GM12878 (cell line): ENCODE results near the gene PHPT1. TPM values are rescaled to one million over a fixed set of nuclear protein-coding genes. Genes with fewer than 3 reads are reported as not detected.

ENCODE experiments used
- ATAC-seq: fragments of 200-7000 bp; cut with Tn5 transposase; 3 replicates; pipeline ENCODE4 v1.9.1; 2020; ENCODE audit warnings: mild to moderate bottlenecking, moderate library complexity
- BruUV-seq: library from RNA; stranded (reverse); fragments of 400-500 nt; replicated peaks from 2 replicates; lab custom pipeline; 2021; lab: Mats Ljungman, UMichigan
- CTCF ChIA-PET: fragments of 300-600 bp; sonication (Branson Sonifier 250); formaldehyde crosslinking; extraction: SDS; loops from one replicate; lab custom pipeline; 2021; ENCODE audit warnings: inconsistent platforms; lab: Yijun Ruan, JAX
- POLR2A ChIA-PET: fragments of 350-600 bp; formaldehyde crosslinking; extraction: SDS; loops from one replicate; lab custom pipeline; 2021; ENCODE audit warnings: inconsistent platforms; lab: Charles Lee
- RAD21 ChIA-PET: fragments of 300-600 bp; sonication (Branson Sonifier 250); formaldehyde crosslinking; loops from one replicate; lab custom pipeline; 2023; ENCODE audit warnings: antibody characterized with exemption; ENCODE audit not compliant: unreplicated experiment; lab: Charles Lee
- SMC1A ChIA-PET: fragments of 300-600 bp; sonication (Branson Sonifier 250); formaldehyde crosslinking; loops from one replicate; lab custom pipeline; 2023; ENCODE audit not compliant: unreplicated experiment, uncharacterized antibody; lab: Charles Lee
- DNase-seq: peaks from one replicate; pipeline ENCODE4 v3.0.0-alpha.2; 2011; ENCODE audit warnings: low read depth, low spot score
- FAIRE-seq: peaks from 3 replicates; lab custom pipeline; 2011; peaks lifted over from hg19 to GRCh38; lab: Jason Lieb, UNC
- H2AFZ ChIP-seq: 2 replicates; pipeline ENCODE4 v1.6.0; 2011; ENCODE audit warnings: low read depth, low read length, control low read depth; ENCODE audit not compliant: control insufficient read depth
- H3K27ac ChIP-seq: 2 replicates; pipeline ENCODE4 v1.5.1; 2011; ENCODE audit warnings: control low read depth; ENCODE audit not compliant: control insufficient read depth, insufficient read depth
- H3K27me3 ChIP-seq, 2 experiments: replicated peaks in 1 of 2; 2 replicates each; pipeline versions ENCODE4 v1.6.0 to v1.6.1; 2011; ENCODE audit warnings: low read length in 1 of 2; ENCODE audit not compliant: control insufficient read depth in 2 of 2, insufficient read depth in 2 of 2
- H3K36me3 ChIP-seq, 2 experiments: 2 replicates each; pipeline ENCODE4 v1.5.1; 2011; ENCODE audit warnings: low read length in 1 of 2; ENCODE audit not compliant: control insufficient read depth in 2 of 2, insufficient read depth in 2 of 2
- H3K4me1 ChIP-seq: 2 replicates; pipeline ENCODE4 v1.6.1; 2011; ENCODE audit warnings: mild to moderate bottlenecking, low read length, moderate library complexity, mixed read lengths; ENCODE audit not compliant: control insufficient read depth, insufficient read depth
- H3K4me2 ChIP-seq: 2 replicates; pipeline ENCODE4 v1.6.0; 2011; ENCODE audit warnings: control low read depth; ENCODE audit not compliant: control insufficient read depth, insufficient read depth
- H3K4me3 ChIP-seq: fragments of 200-600 bp; sonication (generic); 2 replicates; pipeline ENCODE4 v1.5.1; 2016
- H3K79me2 ChIP-seq: 2 replicates; pipeline ENCODE4 v1.6.0; 2011; ENCODE audit warnings: low read length; ENCODE audit not compliant: control insufficient read depth, insufficient read depth
- H3K9ac ChIP-seq: 2 replicates; pipeline ENCODE4 v1.8.0; 2011; ENCODE audit warnings: low read length, control low read depth, mixed read lengths; ENCODE audit not compliant: control insufficient read depth, insufficient read depth
- H3K9me3 ChIP-seq: replicated peaks from 3 replicates; pipeline ENCODE4 v1.5.1; 2011; ENCODE audit warnings: mild to moderate bottlenecking, low read length; ENCODE audit not compliant: control insufficient read depth, insufficient read depth
- H4K20me1 ChIP-seq: 2 replicates; pipeline ENCODE4 v1.6.0; 2011; ENCODE audit not compliant: control insufficient read depth, insufficient read depth
- CEBPZ ChIP-seq: fragments of 150-350 bp; IDR thresholded peaks from 2 replicates; pipeline ENCODE4 v1.6.1; 2016; ENCODE audit warnings: low read depth, low read length
- E2F8 ChIP-seq: fragments of 450-650 bp; IDR thresholded peaks from 2 replicates; pipeline ENCODE4 v1.6.1; 2018; ENCODE audit warnings: mild to moderate bottlenecking, low read depth, moderate library complexity; ENCODE audit not compliant: partially characterized antibody
- ELK1 ChIP-seq: IDR thresholded peaks from 2 replicates; pipeline ENCODE4 v1.6.1; 2012; ENCODE audit warnings: low read depth, low read length, improper control_type of control experiment
- GABPA ChIP-seq: IDR thresholded peaks from 2 replicates; pipeline ENCODE4 v1.6.1; 2014; ENCODE audit warnings: antibody characterized with exemption, low read depth, mild to moderate bottlenecking, inconsistent platforms
- NR2C1 ChIP-seq: fragments of 450-650 bp; IDR thresholded peaks from 2 replicates; pipeline ENCODE4 v1.6.1; 2017; ENCODE audit warnings: antibody characterized with exemption, mild to moderate bottlenecking, moderate library complexity
- SMAD5 ChIP-seq: IDR thresholded peaks from 2 replicates; pipeline ENCODE4 v1.6.1; 2016; ENCODE audit warnings: antibody characterized with exemption, low read depth
- WRNIP1 ChIP-seq: IDR thresholded peaks from 2 replicates; pipeline ENCODE4 v1.6.1; 2011; ENCODE audit warnings: low read depth, low read length, improper control_type of control experiment, borderline replicate concordance
- ZNF687 ChIP-seq: fragments of 450-650 bp; IDR thresholded peaks from 2 replicates; pipeline ENCODE4 v1.6.1; 2017; ENCODE audit warnings: mild to moderate bottlenecking, moderate library complexity
- WGBS: methylation state at CpG from one replicate; pipeline ENCODE4 v1.1.6; 2016; ENCODE audit warnings: low lambda C conversion rate; ENCODE audit not compliant: insufficient replicate concordance, insufficient coverage; ENCODE audit errors: missing lambda C conversion rate; 5-methylcytosine and 5-hydroxymethylcytosine counted together
- in situ Hi-C: fragments of 300-500 bp; cut with MboI; formaldehyde crosslinking; loops from 9 replicates; pipeline ENCODE4 v1.14.3; 2018; ENCODE audit warnings: mixed read lengths
- intact Hi-C: fragments of 100-400 bp; cut with micrococcal nuclease; formaldehyde crosslinking; loops from one replicate; pipeline ENCODE4 v1.14.2; 2022; ENCODE audit not compliant: unreplicated experiment
- polyA plus RNA-seq, 11 experiments: library from polyadenylated mRNA; depleted of rRNA in 4 of 11; unstranded in 6 of 11; stranded (reverse) in 5 of 11; fragments of >200 nt; fragmentation: Nextera tagmentation in 4 of 11; fragmentation: Illumina TruSeq in 1 of 11; extraction: Ambion mirVana in 4 of 11; extraction: Trizol in 1 of 11; gene quantifications; 1 replicate in 1 of 11; 2 replicates in 10 of 11; pipeline versions ENCODE4 v1.2.1 to v1.2.3, GENCODE V29; 2011 to 2016; ENCODE audit warnings: inconsistent platforms in 2 of 11, missing spikeins in 2 of 11, low read depth in 1 of 11
- total RNA-seq, 4 experiments: library from RNA; depleted of rRNA in 3 of 4; stranded (reverse); fragments of >200 nt in 3 of 4; fragmentation: Illumina TruSeq in 1 of 4; extraction: Trizol in 1 of 4; gene quantifications; 2 replicates each; pipeline versions ENCODE4 v1.2.1 to v1.2.3, GENCODE V29; 2013 to 2021

Gene PHPT1
- total and polyA plus RNA-seq, 10 of the 15 experiments (the other 5 are each of a cell fraction or from before 2014, with no cell fraction given) = 56.2 to 323 (median 140) TPM

GRCh38 chr9:136849960-136850865 lies 1.0 kb downstream of the PHPT1 start:
- peak overlapping the region; percentile 33; the same call in 1 of the 2 replicates for H3K27ac ChIP-seq
- H3K9ac ChIP-seq = peak overlapping the region; percentile 58; the same call in 1 of the 2 replicates
- peak overlapping the region; percentile 80 for H3K4me3 ChIP-seq
- H3K27me3 ChIP-seq = no peaks in the 10 kb centered on the region; a peak in 1 of 4 replicates
- peaks cover 4% of the 10 kb centered on the region; the same call in 1 of the 3 replicates for H3K9me3 ChIP-seq
- H3K4me2 ChIP-seq = peak overlapping the region; percentile 96
- no peak overlapping the region for H2AFZ ChIP-seq
- SMC1A ChIA-PET = no interaction called here
- POLR2A ChIA-PET = interaction anchor here (1.0 kb wide), 1 partner anchor 34 kb away, joined by 3 read pairs; no protein-coding TSS in a partner anchor
- WGBS = 63% methylated on average over 43 of the region's 43 CpGs
- no peak for DNase-seq
- H3K79me2 ChIP-seq = peaks cover 10% of the 10 kb centered on the region; the same call in 1 of the 2 replicates
- in situ Hi-C loops = no loop called here
- H3K36me3 ChIP-seq = peaks cover 4 to 8% of the 10 kb centered on the region in 2 experiments; a peak in 3 of 4 replicates
- CTCF ChIA-PET = no interaction called here
- BruUV-seq = TSS peak; percentile 85
- H3K4me1 ChIP-seq = peaks cover 7% of the 10 kb centered on the region
- no peak for ATAC-seq
- H4K20me1 ChIP-seq = no peaks in the 10 kb centered on the region; the same call in 1 of the 2 replicates
- no peak for FAIRE-seq
- intact Hi-C loops = loop anchor here (2.0 to 5.0 kb wide), 4 partner anchors 32 to 187 kb away; partner anchors contain the start of genes FBXW5 and TMEM141
- RAD21 ChIA-PET = no interaction called here
- no peak for TF ChIP-seq WRNIP1
- no peak for TF ChIP-seq ZNF687
- no peak for TF ChIP-seq SMAD5
- TF ChIP-seq CEBPZ = no peak
- TF ChIP-seq NR2C1 = no peak
- no peak for TF ChIP-seq GABPA
- TF ChIP-seq E2F8 = no peak
- TF ChIP-seq ELK1 = no peak
